Measurements from ENCODE around the gene WSCD2.
"Not testable (repeated sequence)": the region's sequence is repeated elsewhere in the genome, so short reads cannot be mapped to it uniquely, and the experiment has no call there.

Gene WSCD2

GRCh38 chr12:108193493-108193892, 64.4 kb downstream of the WSCD2 start:
- DNase-seq (ENCODE audit: low read depth in 1 of 2, low spot score in 1 of 2), result no peak

GRCh38 chr12:108193917-108194316, 64.8 kb downstream of the WSCD2 start:
- DNase-seq (ENCODE audit: low read depth in 1 of 2, low spot score in 1 of 2), result no peak

- no peak for DNase-seq (ENCODE audit: low read depth in 1 of 2, low spot score in 1 of 2)
Observed at GRCh38 chr12:108194585-108194984, 65.5 kb downstream of the WSCD2 start.

- no peak for DNase-seq (ENCODE audit: low read depth in 1 of 2, low spot score in 1 of 2)
Observed at GRCh38 chr12:108196319-108196718, 67.2 kb downstream of the WSCD2 start.

GRCh38 chr12:108196921-108197320, 67.8 kb downstream of the WSCD2 start:
- no peak for DNase-seq (ENCODE audit: low read depth in 1 of 2, low spot score in 1 of 2)

- DNase-seq (ENCODE audit: low read depth in 1 of 2, low spot score in 1 of 2), result no peak
Observed at GRCh38 chr12:108198043-108198442, 69.0 kb downstream of the WSCD2 start.

GRCh38 chr12:108199106-108199505, 70.0 kb downstream of the WSCD2 start:
- no peak for DNase-seq (ENCODE audit: low read depth in 1 of 2, low spot score in 1 of 2)

- no peak for DNase-seq (ENCODE audit: low read depth in 1 of 2, low spot score in 1 of 2)
Observed at GRCh38 chr12:108201808-108202207, 72.7 kb downstream of the WSCD2 start.

GRCh38 chr12:108204117-108204987, 75.3 kb downstream of the WSCD2 start:
- no peak for DNase-seq (ENCODE audit: low read depth in 1 of 2, low spot score in 1 of 2)

- DNase-seq (ENCODE audit: low read depth in 1 of 2, low spot score in 1 of 2), result no peak
Observed at GRCh38 chr12:108205864-108206263, 76.8 kb downstream of the WSCD2 start.

GRCh38 chr12:108207791-108208730, 79.0 kb downstream of the WSCD2 start:
- DNase-seq (ENCODE audit: low read depth in 1 of 2, low spot score in 1 of 2), result no peak

GRCh38 chr12:108210001-108210400, 80.9 kb downstream of the WSCD2 start:
- no peak for DNase-seq (ENCODE audit: low read depth in 1 of 2, low spot score in 1 of 2)

GRCh38 chr12:108211157-108211556, 82.1 kb downstream of the WSCD2 start:
- no peak for DNase-seq (ENCODE audit: low read depth in 1 of 2, low spot score in 1 of 2)

GRCh38 chr12:108213871-108214445, 84.9 kb downstream of the WSCD2 start:
- DNase-seq (ENCODE audit: low read depth in 1 of 2, low spot score in 1 of 2), result no peak

GRCh38 chr12:108214486-108214885, 85.4 kb downstream of the WSCD2 start:
- DNase-seq (ENCODE audit: low read depth in 1 of 2, low spot score in 1 of 2), result no peak

- no peak for DNase-seq (ENCODE audit: low read depth in 1 of 2, low spot score in 1 of 2)
Observed at GRCh38 chr12:108215458-108215857, 86.4 kb downstream of the WSCD2 start.

- no peak for DNase-seq (ENCODE audit: low read depth in 1 of 2, low spot score in 1 of 2)
Observed at GRCh38 chr12:108218921-108219320, 89.8 kb downstream of the WSCD2 start.

GRCh38 chr12:108225101-108225500, 96.0 kb downstream of the WSCD2 start:
- not testable (repeated sequence) for DNase-seq (ENCODE audit: low read depth in 1 of 2, low spot score in 1 of 2)

GRCh38 chr12:108226866-108227265, 97.8 kb downstream of the WSCD2 start:
- no peak for DNase-seq (ENCODE audit: low read depth in 1 of 2, low spot score in 1 of 2)

GRCh38 chr12:108228746-108229145, 99.7 kb downstream of the WSCD2 start:
- no peak for DNase-seq (ENCODE audit: low read depth in 1 of 2, low spot score in 1 of 2)

GRCh38 chr12:108231109-108231905, 102.2 kb downstream of the WSCD2 start:
- no peak for DNase-seq (ENCODE audit: low read depth in 1 of 2, low spot score in 1 of 2)

Measured in activated T-helper 1 cell treated with anti-CD3 and anti-CD28 coated beads, Interleukin-2, amount 50 U/mL, for 16 hours (primary cell).